Smooth muscle cell (in vitro differentiated cells): ENCODE results near the gene ADCY2. TPM values are rescaled to one million over a fixed set of nuclear protein-coding genes. Genes with fewer than 3 reads are reported as not detected.

Experiments
- DNase-seq: peaks from one replicate; lab custom pipeline; 2025; ENCODE audit not compliant: unreplicated experiment; lab: John Stamatoyannopoulos, UW
- H2AFZ ChIP-seq: fragments of 200-600 bp; sonication (generic); 2 replicates; pipeline ENCODE4 v1.6.0; 2016; ENCODE audit warnings: antibody characterized with exemption, low read depth, mild to moderate bottlenecking
- H3F3A ChIP-seq: fragments of 200-600 bp; sonication (generic); 2 replicates; pipeline ENCODE4 v1.6.0; 2017; ENCODE audit warnings: antibody characterized with exemption, low read depth
- H3K27ac ChIP-seq: fragments of 200-600 bp; sonication (generic); 2 replicates; pipeline ENCODE4 v1.5.1; 2016; ENCODE audit warnings: low read depth, mild to moderate bottlenecking
- H3K27me3 ChIP-seq: fragments of 200-600 bp; sonication (generic); 2 replicates; pipeline ENCODE4 v1.6.1; 2016; ENCODE audit warnings: low read depth, mild to moderate bottlenecking
- H3K36me3 ChIP-seq: fragments of 200-600 bp; sonication (generic); 2 replicates; pipeline ENCODE4 v1.5.1; 2016; ENCODE audit warnings: low read depth
- H3K4me1 ChIP-seq: fragments of 200-600 bp; sonication (generic); 2 replicates; pipeline ENCODE4 v1.5.1; 2016; ENCODE audit warnings: low read depth
- H3K4me2 ChIP-seq: fragments of 200-600 bp; sonication (generic); 2 replicates; pipeline ENCODE4 v1.6.0; 2016; ENCODE audit warnings: mild to moderate bottlenecking
- H3K4me3 ChIP-seq: fragments of 200-600 bp; sonication (generic); 2 replicates; pipeline ENCODE4 v1.5.1; 2016; ENCODE audit warnings: mild to moderate bottlenecking
- H3K79me2 ChIP-seq: fragments of 200-600 bp; sonication (generic); 2 replicates; pipeline ENCODE4 v1.6.0; 2016; ENCODE audit warnings: low read depth, mild to moderate bottlenecking
- H3K9ac ChIP-seq: fragments of 200-600 bp; sonication (generic); 2 replicates; pipeline ENCODE4 v1.6.0; 2016; ENCODE audit warnings: low read depth
- H3K9me3 ChIP-seq: fragments of 200-600 bp; sonication (generic); replicated peaks from 2 replicates; pipeline ENCODE4 v1.5.1; 2016; ENCODE audit warnings: low read depth
- H4K20me1 ChIP-seq: fragments of 200-600 bp; sonication (generic); 2 replicates; pipeline ENCODE4 v1.6.0; 2016; ENCODE audit warnings: low read depth
- CTCF ChIP-seq: fragments of 200-600 bp; sonication (generic); IDR thresholded peaks from 2 replicates; pipeline ENCODE4 v1.5.1; 2017; ENCODE audit warnings: borderline replicate concordance, mild to moderate bottlenecking, antibody characterized with exemption; ENCODE audit not compliant: insufficient read depth, poor library complexity, severe bottlenecking
- WGBS: methylation state at CpG from one replicate; pipeline ENCODE4 v1.1.7; 2016; ENCODE audit warnings: low lambda C conversion rate; 5-methylcytosine and 5-hydroxymethylcytosine counted together
- polyA plus RNA-seq: library from polyadenylated mRNA; unstranded; fragments of >200 nt; fragmentation: Nextera tagmentation; extraction: Ambion mirVana; gene quantifications from 2 replicates; pipeline ENCODE4 v1.2.1, GENCODE V29; 2016
- total RNA-seq: library from RNA; depleted of rRNA; stranded (reverse); fragments of >200 nt; gene quantifications from 2 replicates; pipeline ENCODE4 v1.2.3, GENCODE V29; 2014

The ADCY2 gene
- total RNA-seq (5.6 and 8.0 TPM in 2 replicates), polyA plus RNA-seq (2.0 and 2.8 TPM in 2 replicates)

GRCh38 chr5:7395947-7396712 is at the start of gene ADCY2:
ADCY2 (plus strand) TSS chr5:7396138; CDS start chr5:7396297, 159 bp downstream.
- no peak within 1 kb of the TSS for H3K27ac ChIP-seq
- TF ChIP-seq CTCF, result no peak
- H3K9ac ChIP-seq, result no peak within 1 kb of the TSS
- H3K4me2 ChIP-seq, result peak within 1 kb of the TSS; percentile 88
- H3K79me2 ChIP-seq, result peaks cover 11% of the 10 kb centered on the region
- peaks cover 12% of the 10 kb centered on the region for H3F3A ChIP-seq
- WGBS, result under 1% methylated on average over 31 of the region's 121 CpGs
- H3K36me3 ChIP-seq, result no peaks in the 10 kb centered on the region
- no peaks in the 10 kb centered on the region for H4K20me1 ChIP-seq
- peak within 1 kb of the TSS; percentile 82 for H2AFZ ChIP-seq
- peaks cover 3% of the 10 kb centered on the region for H3K4me1 ChIP-seq
- DNase-seq, result no peak
- peaks cover 14% of the 10 kb centered on the region for H3K27me3 ChIP-seq
- H3K4me3 ChIP-seq, result peak within 1 kb of the TSS; percentile 50
- no peaks in the 10 kb centered on the region for H3K9me3 ChIP-seq

- 73% methylated on average over 6 of the region's 6 CpGs for WGBS
- no peak overlapping the region for H2AFZ ChIP-seq
- H3K27me3 ChIP-seq, result no peaks in the 10 kb centered on the region
- no peak overlapping the region for H3K4me3 ChIP-seq
- no peaks in the 10 kb centered on the region for H3K9me3 ChIP-seq
- no peak overlapping the region for H3K4me2 ChIP-seq
- H3K79me2 ChIP-seq, result no peaks in the 10 kb centered on the region
- no peak for DNase-seq
- no peaks in the 10 kb centered on the region for H3K36me3 ChIP-seq
- TF ChIP-seq CTCF, result no peak
- no peak overlapping the region for H3K9ac ChIP-seq
- H3K4me1 ChIP-seq, result peaks cover 19% of the 10 kb centered on the region
- H3K27ac ChIP-seq, result no peak overlapping the region
- no peaks in the 10 kb centered on the region for H4K20me1 ChIP-seq
- no peaks in the 10 kb centered on the region for H3F3A ChIP-seq
These were observed 48.6 kb upstream of the ADCY2 start for GRCh38 chr5:7347377-7347776.

GRCh38 chr5:7348168-7348854 is 47.6 kb upstream of the ADCY2 start:
- no peaks in the 10 kb centered on the region for H3F3A ChIP-seq
- H3K9ac ChIP-seq, result no peak overlapping the region
- no peaks in the 10 kb centered on the region for H3K79me2 ChIP-seq
- H4K20me1 ChIP-seq, result no peaks in the 10 kb centered on the region
- no peak overlapping the region for H3K4me2 ChIP-seq
- peaks cover 19% of the 10 kb centered on the region for H3K4me1 ChIP-seq
- no peak for TF ChIP-seq CTCF
- 67% methylated on average over 8 of the region's 8 CpGs for WGBS
- no peaks in the 10 kb centered on the region for H3K36me3 ChIP-seq
- no peak overlapping the region for H3K4me3 ChIP-seq
- DNase-seq, result no peak
- H2AFZ ChIP-seq, result peak overlapping the region; percentile 39
- no peaks in the 10 kb centered on the region for H3K9me3 ChIP-seq
- no peak overlapping the region for H3K27ac ChIP-seq
- H3K27me3 ChIP-seq, result no peaks in the 10 kb centered on the region
